ENCODE measurements around the gene CCL17.
"Not testable (repeated sequence)": the region's sequence is repeated elsewhere in the genome, so short reads cannot be mapped to it uniquely, and the experiment has no call there.

Gene CCL17

DNA sequence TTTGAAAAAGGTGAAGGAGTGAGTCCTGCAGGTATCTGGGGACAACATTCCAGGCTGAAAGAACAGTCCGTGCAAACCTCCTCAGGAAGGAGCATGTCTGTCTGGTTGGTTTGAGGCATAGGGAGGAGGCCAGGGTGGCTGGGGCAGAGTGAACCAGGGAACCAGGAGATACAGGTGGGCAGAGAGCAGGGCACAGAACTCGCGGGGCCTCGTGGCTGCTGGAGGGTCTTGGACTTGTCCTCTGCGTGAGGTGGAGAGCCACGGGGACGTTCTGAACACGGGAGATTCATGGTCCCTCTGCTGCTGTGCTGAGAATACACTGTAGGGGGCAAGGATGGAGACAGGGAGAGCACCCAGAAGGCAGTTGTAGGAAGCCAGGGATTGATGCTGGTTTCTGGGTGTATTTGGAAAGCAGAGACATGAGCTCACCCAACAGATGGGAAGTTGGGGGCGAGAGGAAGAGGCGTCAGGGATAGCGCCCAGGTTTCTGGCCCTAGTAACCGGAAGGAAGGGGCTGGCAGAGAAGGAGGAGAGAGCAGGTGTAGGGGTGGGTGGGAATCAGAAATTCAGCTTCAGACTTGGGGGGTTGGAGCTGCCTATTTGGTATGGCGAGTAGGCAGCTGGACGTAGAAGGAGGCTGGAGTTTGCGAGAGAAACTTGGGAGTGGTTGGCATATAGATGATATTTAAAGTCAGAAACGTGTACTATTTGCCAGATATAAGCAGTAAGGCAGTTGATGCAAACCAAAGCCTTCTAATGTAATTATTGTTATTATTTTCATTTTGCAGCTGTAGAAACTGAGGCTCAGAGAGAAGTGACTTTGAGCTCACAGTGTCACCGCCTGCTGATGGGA, at the start of gene CCL17:
Gene CCL17, plus strand, starts transcription at position 803 of the 853 bp plus-strand sequence. CDS start 9,166 bp downstream, outside the sequence.
- no peak for DNase-seq

DNA sequence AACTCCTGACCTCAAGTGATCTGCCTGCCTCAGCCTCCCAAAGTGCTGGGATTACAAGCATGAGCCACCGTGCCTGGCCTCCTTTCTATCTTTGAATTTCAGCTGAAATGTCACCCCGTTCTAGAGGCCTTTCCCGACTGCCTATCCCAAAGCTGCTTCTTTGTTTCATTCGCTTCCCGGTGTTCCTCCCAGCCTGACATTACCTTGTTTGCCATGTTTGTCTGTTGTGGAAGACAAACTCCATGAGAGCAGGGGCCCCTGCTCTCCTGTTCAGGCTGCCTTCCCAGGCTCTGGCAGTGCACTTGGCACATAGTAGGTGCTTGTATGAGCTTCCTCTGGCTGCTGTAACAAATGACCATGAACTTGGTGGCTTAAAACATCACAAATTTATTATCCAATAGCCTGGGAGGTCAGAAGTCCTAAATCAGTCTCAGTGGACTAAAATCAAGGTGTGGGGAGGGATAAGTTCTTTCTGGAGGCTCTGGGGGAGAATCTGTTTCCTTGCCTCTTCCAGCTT, 48.6 kb upstream of the CCL17 start:
- DNase-seq = no peak

DNA sequence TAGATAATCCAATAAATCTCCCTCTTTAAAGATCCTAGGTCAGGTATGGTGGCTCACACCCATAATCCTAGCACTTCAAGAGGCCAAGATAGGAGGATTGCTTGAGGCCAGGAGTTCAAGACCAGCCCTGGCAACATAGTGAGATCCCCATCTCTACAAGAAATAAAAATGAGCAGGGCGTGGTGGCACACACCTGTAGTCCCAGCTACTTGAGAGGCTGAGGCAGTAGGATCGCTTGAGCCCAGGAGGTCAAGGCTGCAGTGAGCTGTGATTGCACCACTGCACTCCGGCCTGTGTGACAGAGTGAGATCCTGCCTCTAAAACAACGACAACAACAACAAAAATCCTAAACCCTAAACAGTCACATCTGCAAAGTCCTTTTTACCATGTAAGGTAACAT, 48.0 kb upstream of the CCL17 start:
- no peak for DNase-seq

DNA sequence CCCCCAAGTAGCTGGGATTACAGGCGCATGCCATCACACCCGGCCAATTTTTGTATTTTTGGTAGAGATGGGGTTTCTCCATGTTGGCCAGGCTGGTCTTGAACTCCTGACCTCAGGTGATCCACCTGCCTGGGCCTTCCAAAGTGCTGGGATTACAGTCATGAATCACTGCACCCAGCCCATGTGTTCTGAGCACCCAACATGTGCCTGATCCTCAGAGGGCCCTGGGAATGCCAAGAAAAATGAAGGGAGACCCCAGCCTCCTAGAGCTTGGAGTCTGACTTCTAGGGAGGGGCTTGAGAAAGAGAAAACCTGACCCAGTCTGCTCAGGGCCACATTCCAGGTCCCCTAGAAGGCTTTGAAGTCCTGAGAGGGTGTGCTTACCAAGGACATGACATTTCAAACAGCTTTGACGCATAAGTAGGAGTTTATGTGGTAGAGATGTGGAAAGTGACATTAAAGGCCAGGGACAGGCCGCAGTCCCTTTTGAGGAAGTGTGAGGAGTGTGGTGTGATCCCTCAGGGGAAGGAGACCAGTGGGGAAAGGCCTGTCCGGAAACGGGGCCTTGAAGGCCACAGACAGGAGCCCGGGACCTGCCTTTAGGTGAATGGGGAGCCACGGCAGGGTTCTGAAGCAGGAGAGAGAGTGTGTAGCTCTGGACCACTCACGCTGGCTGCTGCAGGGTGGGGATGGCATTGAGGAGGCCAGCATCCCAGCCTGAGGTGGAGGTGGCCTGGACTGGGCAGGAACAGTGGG, 47.1 kb upstream of the CCL17 start:
- no peak for DNase-seq

DNA sequence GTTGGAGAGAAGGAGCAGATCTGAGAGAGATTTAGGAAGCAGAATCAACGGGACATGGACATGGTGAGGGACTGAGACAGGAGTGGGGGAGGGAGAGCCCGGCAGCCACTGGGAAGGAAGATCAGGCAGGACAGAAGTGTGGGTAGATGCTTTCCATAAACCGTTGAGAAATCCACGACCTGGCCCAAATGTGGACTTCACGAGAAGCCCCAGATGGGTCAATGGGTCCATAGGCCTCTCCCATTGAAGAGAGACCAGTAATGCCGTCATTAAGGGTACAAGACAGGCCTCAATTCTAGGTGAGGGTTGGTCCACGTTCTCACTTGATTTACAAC, 46.5 kb upstream of the CCL17 start:
- DNase-seq = no peak

DNA sequence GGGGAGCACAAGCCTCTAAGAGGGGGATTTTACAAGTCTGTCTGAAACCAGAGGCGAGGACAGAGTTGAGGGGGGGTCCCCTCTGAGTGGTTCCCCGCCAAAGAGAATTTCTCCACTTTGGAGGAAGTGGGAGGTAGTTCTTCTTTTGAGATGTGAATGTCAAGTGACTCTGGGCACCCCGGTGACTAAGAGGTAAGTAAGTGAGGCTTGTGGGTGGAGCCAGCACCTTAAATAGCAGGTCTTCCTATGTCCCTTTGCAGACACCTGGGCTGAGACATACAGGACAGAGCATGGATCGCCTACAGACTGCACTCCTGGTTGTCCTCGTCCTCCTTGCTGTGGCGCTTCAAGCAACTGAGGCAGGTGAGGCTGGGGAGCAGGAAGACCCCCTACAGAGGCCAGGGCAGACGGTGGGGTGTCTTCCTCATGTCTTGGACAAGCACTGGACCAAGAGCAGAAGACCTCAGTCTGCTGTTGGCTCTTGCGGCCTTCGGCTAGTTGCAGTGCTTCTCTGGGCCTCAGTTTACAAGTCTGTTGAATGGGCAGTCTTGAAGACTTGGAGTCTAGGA, 46.0 kb upstream of the CCL17 start, which contains the start of gene CCL22:
Gene CCL22, plus strand, starts transcription at position 257 of the 569 bp plus-strand sequence. Its CDS starts 34 bp downstream, at position 291.
- no peak for DNase-seq

DNA sequence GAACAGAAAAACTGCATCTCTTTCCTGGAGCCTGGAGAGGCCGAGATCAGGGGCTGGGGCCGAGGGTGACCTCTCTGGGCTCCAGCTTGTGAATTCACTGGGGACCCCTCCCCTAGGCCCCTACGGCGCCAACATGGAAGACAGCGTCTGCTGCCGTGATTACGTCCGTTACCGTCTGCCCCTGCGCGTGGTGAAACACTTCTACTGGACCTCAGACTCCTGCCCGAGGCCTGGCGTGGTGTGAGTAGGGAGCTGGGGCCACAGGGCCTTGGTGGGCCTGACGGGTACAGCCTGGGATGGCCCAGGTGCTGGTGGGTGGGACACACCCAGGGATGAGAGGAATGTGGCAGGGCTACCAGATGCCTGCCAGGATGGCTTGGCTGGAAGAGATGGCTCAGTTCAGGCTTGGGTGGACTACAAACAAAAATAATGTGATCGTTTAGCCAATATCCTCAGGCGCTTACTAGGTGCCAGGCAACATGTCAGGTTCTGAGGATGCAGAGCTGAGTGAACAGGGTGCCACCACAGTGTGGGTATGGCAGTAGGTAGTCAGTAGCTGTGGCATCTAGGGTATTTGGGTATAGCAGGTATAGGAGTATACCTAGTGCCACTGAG, 44.1 kb upstream of the CCL17 start:
- DNase-seq = no peak

DNA sequence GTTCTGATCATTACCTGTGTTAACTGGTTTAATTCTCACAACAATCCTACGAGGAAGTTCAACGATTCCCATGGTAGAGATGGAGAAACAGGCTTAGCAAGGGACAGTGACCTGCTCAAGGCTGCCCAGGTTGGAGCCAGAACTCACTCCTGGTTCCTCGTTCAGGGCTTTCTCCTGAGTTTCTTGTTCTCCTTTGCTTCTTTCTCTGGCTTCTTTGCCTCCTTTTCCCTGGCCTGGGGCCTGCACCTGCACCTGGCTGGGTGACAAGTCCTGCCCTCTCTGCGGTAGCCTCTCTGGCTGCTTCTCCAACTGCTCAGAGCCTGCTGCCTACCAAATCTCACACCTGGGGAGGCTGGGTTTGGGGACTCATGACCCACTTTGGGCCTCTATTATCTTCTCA, 43.2 kb upstream of the CCL17 start:
- no peak for DNase-seq

DNA sequence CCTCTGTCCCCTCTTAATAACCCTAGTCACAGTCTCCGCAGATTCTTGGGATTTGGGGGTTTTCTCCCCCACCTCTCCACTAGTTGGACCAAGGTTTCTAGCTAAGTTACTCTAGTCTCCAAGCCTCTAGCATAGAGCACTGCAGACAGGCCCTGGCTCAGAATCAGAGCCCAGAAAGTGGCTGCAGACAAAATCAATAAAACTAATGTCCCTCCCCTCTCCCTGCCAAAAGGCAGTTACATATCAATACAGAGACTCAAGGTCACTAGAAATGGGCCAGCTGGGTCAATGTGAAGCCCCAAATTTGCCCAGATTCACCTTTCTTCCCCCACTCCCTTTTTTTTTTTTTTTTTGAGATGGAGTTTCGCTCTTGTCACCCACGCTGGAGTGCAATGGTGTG, 40.4 kb upstream of the CCL17 start:
- DNase-seq = no peak

DNA sequence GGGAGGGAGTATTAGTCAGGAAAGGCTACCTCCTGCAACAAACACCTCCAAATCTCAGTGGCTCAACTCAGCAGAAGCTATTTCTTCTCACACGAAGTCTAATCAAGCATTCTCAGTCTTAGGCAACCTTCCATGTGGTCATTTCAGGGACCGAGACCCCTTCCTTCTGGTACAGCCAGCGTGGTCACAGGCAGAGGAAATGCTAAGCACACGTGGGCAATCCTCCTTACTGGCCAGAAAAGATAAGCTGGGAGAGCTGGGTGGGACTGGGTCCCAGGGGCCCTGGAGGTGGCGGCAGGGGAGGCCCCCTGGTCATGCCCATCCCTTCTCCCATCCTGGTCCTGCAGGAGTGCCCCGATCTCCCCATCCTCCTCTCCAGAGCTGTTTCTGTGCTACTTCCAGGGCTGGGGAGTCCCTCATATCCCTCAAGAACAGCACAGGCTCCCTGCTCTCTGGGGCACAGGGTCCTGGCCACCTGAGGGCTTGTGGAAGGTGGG, 38.0 kb upstream of the CCL17 start:
- no peak for DNase-seq

DNA sequence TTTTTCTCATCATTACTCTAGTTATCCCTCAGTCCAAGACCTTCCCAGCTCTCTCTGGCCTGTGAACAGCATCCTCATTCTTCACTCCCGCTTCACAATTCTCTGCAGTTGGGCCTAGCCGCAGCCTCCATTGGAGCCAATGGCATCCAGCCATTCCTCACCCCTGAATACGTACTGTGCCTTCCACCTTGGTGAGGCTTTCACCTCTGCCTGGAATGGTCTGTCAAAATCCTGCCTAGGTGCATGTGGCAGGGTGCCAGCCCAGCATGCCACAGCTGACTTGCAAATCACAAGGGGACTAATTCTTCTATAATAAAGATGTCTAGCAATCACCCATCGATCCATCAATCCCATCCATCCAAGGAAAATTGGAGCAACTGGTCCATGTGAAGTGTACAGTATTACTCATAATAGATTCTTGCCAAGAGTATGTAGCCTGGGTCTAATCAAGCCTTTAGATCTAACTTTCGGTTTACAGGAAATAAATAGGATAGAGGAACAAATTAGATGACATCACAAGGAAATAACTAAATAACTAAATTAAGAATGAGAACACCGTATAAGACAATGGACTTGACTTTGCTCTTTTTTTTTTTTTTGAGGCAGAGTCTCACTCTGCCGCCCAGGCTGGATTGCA, 37.3 kb upstream of the CCL17 start:
- no peak for DNase-seq

DNA sequence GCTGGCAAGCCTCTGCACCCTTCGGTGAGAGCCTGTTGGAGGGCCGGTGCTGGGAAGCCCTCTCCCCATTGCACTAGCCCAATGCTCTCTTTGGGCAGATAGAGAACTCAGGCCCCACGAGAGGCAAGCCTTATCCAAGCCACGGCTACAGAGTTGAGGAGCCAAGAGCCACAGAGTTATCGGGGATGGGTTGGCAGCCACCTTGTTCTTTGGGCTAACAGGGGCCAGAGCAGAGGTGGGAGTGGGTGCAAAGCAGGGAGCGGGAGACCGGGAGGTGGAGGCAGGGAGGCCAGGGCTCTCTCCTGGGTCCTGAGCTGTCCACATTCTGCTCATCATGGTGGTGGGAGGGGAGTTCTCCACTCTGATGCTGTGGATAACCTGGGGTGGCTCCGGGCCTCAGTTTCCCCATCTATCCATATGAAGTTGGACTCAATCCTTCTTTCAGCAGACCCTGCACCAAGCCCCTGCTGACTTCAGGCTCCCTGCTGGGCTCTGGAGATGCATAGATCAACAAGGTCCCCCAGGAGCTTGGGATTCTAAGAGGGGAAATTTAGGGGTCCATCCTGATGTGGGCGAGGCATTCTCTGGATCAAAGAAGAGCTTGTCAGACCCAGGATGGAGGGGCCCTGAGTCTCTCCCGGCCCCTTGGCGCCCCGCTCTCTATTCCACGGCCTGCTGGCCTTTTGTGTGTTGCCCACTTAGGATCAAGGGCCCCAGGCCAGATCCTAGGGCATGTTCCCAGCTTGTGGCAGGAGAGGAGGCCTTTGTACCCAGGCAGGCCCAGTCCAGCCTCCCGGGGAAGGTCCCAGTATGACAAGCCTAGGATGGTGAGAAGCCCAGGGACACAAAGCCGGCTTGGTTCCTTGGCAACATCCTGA, 32.8 kb upstream of the CCL17 start:
- DNase-seq = no peak

DNA sequence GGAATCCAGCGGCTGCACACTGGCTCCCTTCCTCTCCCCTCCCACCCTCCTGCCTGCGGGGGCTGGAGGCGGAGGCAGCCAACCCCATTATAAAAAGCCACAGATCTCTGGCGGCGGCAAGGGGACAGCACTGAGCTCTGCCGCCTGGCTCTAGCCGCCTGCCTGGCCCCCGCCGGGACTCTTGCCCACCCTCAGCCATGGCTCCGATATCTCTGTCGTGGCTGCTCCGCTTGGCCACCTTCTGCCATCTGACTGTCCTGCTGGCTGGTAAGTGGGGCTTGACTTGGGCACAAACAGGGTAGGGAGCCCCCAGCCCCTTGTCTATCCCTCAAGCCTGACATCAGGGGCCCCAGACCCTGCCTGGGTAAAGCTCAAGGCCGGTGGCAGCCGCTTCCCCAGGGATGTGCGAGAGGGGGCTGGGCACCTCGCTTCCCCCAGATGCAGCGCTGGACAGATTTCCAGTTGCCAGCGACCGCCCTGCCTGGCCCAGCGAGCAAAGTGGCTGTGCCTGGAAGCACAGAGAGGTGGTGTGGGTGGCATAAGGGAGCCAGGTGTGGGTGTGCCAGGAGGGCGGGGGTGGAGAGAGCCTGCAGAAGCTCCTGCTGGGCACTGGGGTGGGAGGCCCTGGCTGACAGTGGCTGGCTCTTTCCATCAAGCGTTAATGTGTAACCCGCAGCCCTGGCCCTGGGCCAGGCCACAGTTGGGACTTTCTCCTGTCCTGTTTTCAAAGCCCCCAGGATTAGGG, 32.0 kb upstream of the CCL17 start, which contains the start of gene CX3CL1:
Gene CX3CL1, plus strand, starts transcription at position 119 of the 745 bp plus-strand sequence. Its CDS starts 79 bp downstream, at position 198.
- DNase-seq = no peak

DNA sequence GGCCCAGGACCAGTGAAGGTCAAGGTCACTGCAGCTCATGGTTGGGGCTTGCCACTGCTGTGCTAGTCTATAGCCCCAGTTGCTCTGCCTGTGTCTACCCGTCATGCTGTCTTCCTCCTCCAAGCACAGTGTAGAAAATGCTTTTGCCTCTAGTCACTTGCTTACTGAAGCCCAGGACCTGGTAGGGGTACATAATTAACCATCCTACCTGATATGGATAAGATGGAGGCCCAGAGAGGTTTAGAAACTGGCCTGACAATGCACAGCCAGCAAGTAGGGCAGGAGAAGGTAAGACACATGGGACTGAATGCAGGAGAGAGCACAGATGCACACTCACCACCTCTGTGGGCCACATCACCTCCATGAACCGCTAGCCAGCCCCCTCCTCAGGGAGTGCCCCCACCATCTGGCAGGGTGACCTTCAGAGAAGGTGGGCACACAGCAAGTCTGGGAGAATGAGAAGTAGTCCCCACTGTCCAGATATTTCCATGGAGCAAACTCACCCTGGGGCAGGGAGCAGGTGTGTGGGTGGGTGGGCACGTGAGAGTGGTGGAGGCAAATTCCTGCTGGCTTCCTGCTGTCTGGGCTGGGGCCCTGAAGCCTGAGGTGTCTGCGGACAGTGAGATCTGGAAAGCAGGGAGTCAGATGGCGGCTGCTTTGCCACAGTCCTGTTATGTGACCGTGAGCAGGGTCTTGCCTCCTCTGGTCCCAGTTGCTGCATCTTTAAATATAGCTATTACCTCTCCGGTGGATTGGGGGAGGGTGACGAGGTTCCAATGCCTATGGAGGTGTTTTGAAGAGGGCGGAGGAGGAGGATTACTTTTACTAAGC, 31.2 kb upstream of the CCL17 start:
- no peak for DNase-seq

DNA sequence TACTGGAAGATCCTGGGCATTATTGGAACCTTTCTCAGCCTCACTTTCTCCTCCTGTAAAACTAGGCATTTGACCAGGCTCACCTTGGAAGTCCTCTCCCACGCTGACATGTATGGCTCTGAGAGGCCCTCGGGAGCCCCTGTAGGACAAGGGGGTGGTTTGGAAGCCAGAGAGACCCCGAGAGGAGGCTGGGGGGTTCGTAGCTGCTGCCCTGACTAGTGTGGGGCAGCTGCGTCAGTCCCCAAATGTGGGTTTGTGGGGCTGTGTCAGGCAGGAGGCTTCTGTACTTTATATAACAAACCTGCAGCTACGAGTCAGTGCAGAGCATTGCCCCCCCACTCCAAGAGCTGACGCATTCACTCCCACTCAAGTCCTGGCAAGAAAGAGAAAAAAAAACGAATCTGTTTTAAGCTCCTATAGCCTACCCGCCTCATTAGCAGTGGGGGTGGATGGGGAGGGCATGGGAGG, 30.5 kb upstream of the CCL17 start:
- DNase-seq = no peak

DNA sequence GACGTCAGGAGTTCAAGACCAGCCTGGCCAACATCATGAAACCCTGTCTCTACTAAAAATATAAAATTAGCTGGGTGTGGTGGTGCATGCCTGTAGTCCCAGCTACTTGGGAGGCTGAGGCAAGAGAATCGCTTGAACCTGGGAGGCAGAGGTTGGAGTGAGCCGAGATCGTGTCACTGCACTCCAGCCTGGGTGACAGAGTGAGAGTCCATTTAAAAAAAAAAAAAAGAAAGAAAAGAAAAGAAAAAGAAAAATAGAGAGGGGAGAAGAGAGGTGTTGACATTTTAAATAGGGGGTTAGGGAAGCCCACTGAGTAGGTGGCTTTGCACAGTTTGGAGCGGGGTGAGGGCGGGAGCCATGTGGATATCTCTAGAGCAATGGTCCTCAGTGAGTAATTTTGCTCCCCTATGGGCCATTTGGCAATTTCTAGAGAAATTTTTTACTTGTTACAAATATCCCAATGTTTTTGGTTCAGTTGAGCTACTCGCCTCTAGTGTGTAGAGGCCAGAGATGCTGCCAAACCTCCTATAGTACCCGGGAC, 29.6 kb upstream of the CCL17 start:
- not testable (repeated sequence) for DNase-seq

DNA sequence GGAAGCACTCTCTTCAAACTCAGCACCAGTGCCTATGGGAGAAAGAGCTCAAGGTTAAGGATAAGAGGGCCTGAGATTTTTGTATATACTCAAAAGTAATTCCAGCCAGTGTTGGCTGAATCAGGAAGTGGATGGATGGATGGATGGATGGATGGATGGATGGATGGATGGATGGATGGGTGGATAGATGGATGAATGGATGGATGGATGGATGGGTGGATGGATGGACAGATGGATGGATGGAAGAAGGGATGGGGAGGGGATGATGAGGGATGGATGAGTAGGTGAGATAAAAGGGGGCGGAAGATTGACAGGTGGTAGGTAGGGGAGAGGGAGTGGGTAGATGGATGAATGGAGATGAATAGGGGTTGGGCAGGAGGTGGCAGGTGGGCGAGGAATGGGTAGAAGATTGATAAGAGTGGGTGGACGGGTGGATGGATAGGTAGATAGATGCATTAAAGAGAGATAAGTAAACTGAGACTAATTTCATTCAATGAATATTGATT, 28.2 kb upstream of the CCL17 start:
- DNase-seq = no peak

DNA sequence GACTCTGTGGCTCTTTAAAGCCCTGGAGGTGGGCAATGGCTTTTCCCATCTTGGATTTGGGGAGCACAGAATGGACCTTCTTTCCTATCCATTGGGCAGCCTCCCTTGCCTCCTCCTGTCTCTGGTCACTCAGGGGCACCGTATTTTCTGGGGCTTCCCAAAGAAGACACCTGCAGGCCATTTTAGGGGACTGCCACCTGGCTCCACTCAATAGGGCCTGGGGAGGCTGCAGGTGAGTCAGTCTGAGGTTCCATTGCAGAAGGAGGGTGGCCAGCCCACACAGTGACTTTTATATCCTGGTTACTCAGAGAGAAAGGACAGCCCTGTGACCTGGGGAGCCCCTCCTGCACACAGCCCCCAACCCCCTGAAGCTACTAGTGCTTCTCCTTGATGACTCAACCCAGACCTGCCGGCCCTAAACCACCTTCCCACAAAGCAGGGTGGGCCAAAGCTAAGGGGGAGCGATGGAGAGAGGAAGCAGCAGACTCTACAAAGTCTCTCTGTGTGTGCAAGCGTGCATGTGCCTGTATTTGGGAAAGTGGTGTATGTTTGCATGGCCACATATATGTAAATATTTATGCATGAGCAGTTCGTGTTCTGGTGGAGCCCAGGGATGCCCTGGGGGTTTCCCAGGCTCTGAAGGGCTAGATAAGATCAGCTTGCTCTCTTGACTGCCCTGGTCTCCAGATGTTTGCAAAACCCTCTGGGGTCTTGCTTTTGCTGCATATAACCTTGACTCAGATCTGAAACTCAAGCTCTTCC, 27.3 kb upstream of the CCL17 start:
- no peak for DNase-seq

All from cortex of kidney (tissue), 1 donor.